A549 (cell line): ENCODE data around the gene BRCA2. TPM values are rescaled to one million over a fixed set of nuclear protein-coding genes. Genes with fewer than 3 reads are reported as not detected.

Experiments used
- ATAC-seq, 2 experiments: fragments of 200-7000 bp in 1 of 2; fragments of >200 bp in 1 of 2; cut with Nextera tagmentation in 1 of 2; cut with Tn5 transposase in 1 of 2; 3 replicates each; pipeline versions ENCODE4 v1.8.0 to v1.9.1; 2018 to 2020; ENCODE audit warnings: mild to moderate bottlenecking in 1 of 2, moderate library complexity in 1 of 2
- CTCF ChIA-PET: fragments of 300-600 bp; sonication (Branson Sonifier 250); formaldehyde crosslinking; extraction: SDS; loops from one replicate; lab custom pipeline; 2021; ENCODE audit warnings: antibody characterized with exemption, inconsistent platforms; lab: Yijun Ruan, JAX
- POLR2A ChIA-PET: fragments of 350-600 bp; formaldehyde crosslinking; extraction: SDS; loops from one replicate; lab custom pipeline; 2021; ENCODE audit warnings: antibody characterized with exemption, inconsistent platforms; lab: Yijun Ruan, JAX
- DNase-seq, 2 experiments: peaks; one replicate each; pipeline versions ENCODE4 v3.0.0 to v3.0.0-alpha.2; 2011 to 2016; ENCODE audit warnings: low read depth in 1 of 2, low spot score in 1 of 2
- FAIRE-seq: peaks from 2 replicates; lab custom pipeline; 2011; peaks lifted over from hg19 to GRCh38; lab: Jason Lieb, UNC
- H3K27ac ChIP-seq, 2 experiments: fragments of >200 bp; sonication (Bioruptor Twin); formaldehyde crosslinking; 3 replicates each; pipeline ENCODE4 v1.5.1; 2016 to 2017
- H3K4me1 ChIP-seq: fragments of >200 bp; sonication (Bioruptor Twin); formaldehyde crosslinking; 3 replicates; pipeline ENCODE4 v1.6.1; 2016
- H3K4me2 ChIP-seq: fragments of >200 bp; sonication (Bioruptor Twin); formaldehyde crosslinking; 3 replicates; pipeline ENCODE4 v1.6.1; 2016
- H3K4me3 ChIP-seq: fragments of >200 bp; sonication (Bioruptor Twin); formaldehyde crosslinking; 3 replicates; pipeline ENCODE4 v1.5.1; 2016
- H3K9me3 ChIP-seq: fragments of >200 bp; sonication (Bioruptor Twin); formaldehyde crosslinking; 3 replicates; pipeline ENCODE4 v1.6.1; 2016
- CBX8 ChIP-seq: fragments of 200-600 bp; sonication (generic); IDR thresholded peaks from 2 replicates; pipeline ENCODE4 v1.6.1; 2016
- CEBPB ChIP-seq, 2 experiments: fragments of >200 bp in 1 of 2; sonication (Bioruptor Twin) in 1 of 2; formaldehyde crosslinking in 1 of 2; IDR thresholded peaks; 2 replicates each; pipeline ENCODE4 v1.6.1; 2012 to 2016
- CHD2 ChIP-seq: fragments of 150-350 bp; IDR thresholded peaks from 2 replicates; pipeline ENCODE4 v1.6.1; 2014; ENCODE audit warnings: low read length; ENCODE audit not compliant: partially characterized antibody
- EP300 ChIP-seq, 2 experiments: fragments of >200 bp; sonication (Bioruptor Twin); formaldehyde crosslinking; IDR thresholded peaks; 2 replicates in 1 of 2; 3 replicates in 1 of 2; pipeline ENCODE4 v1.6.1; 2016 to 2017
- HDAC2 ChIP-seq: fragments of 200-600 bp; sonication (generic); IDR thresholded peaks from 2 replicates; pipeline ENCODE4 v1.6.1; 2016
- HEYL ChIP-seq: fragments of 250-450 bp; sonication (Bioruptor Pico); IDR thresholded peaks from 2 replicates; pipeline ENCODE4 v1.8.0; 2021; ENCODE audit warnings: mild to moderate bottlenecking, moderate library complexity
- HOXA7 ChIP-seq: fragments of 250-450 bp; sonication (Bioruptor Pico); IDR thresholded peaks from 2 replicates; pipeline ENCODE4 v1.5.0; 2020; ENCODE audit warnings: mild to moderate bottlenecking, moderate library complexity
- HOXB13 ChIP-seq: fragments of 250-450 bp; sonication (Bioruptor Pico); IDR thresholded peaks from 2 replicates; pipeline ENCODE4 v1.5.0; 2020; ENCODE audit warnings: low read depth, mild to moderate bottlenecking, moderate library complexity
- JUNB ChIP-seq: fragments of >200 bp; sonication (Bioruptor Twin); formaldehyde crosslinking; IDR thresholded peaks from 2 replicates; pipeline ENCODE4 v1.6.1; 2016
- KDM5A ChIP-seq: fragments of 200-600 bp; sonication (generic); IDR thresholded peaks from 2 replicates; pipeline ENCODE4 v1.6.1; 2016; ENCODE audit warnings: antibody characterized with exemption, mild to moderate bottlenecking
- MAFK ChIP-seq: fragments of 450-650 bp; IDR thresholded peaks from 2 replicates; pipeline ENCODE4 v1.6.1; 2014; ENCODE audit not compliant: partially characterized antibody
- MAZ ChIP-seq: fragments of 150-350 bp; IDR thresholded peaks from 2 replicates; pipeline ENCODE4 v1.6.1; 2014; ENCODE audit warnings: antibody characterized with exemption, low read depth, low read length, borderline replicate concordance
- NPAS2 ChIP-seq: fragments of 250-450 bp; sonication (Bioruptor Pico); IDR thresholded peaks from 2 replicates; pipeline ENCODE4 v1.8.0; 2022; ENCODE audit warnings: mild to moderate bottlenecking, moderate library complexity, borderline replicate concordance
- PBX3 ChIP-seq: IDR thresholded peaks from 2 replicates; pipeline ENCODE4 v1.6.1; 2012
- RAD21 ChIP-seq, 2 experiments: fragments of >200 bp in 1 of 2; sonication (Bioruptor Twin) in 1 of 2; formaldehyde crosslinking in 1 of 2; IDR thresholded peaks in 1 of 2; conservative IDR thresholded peaks in 1 of 2; 2 replicates in 1 of 2; 3 replicates in 1 of 2; pipeline ENCODE4 v1.6.1; 2012 to 2018; ENCODE audit warnings: inconsistent platforms in 1 of 2
- RNF2 ChIP-seq: fragments of 200-600 bp; sonication (generic); IDR thresholded peaks from 2 replicates; pipeline ENCODE4 v1.6.1; 2016; ENCODE audit warnings: low read depth, mild to moderate bottlenecking, antibody characterized with exemption, moderate library complexity, borderline replicate concordance
- TFCP2L1 ChIP-seq: fragments of 250-450 bp; sonication (Bioruptor Pico); IDR thresholded peaks from 2 replicates; pipeline ENCODE4 v1.5.0; 2021; ENCODE audit warnings: mild to moderate bottlenecking
- TP53 ChIP-seq: fragments of 250-450 bp; sonication (Bioruptor Pico); IDR thresholded peaks from 2 replicates; pipeline ENCODE4 v1.5.0; 2021; ENCODE audit warnings: mild to moderate bottlenecking, moderate library complexity
- ZNF302 ChIP-seq: fragments of 250-450 bp; sonication (Bioruptor Pico); IDR thresholded peaks from 2 replicates; pipeline ENCODE4 v1.9.0; 2021; ENCODE audit warnings: inconsistent platforms, mild to moderate bottlenecking, moderate library complexity
- WGBS: methylation state at CpG from one replicate; pipeline ENCODE4 v1.1.6; 2017; ENCODE audit errors: missing lambda C conversion rate; 5-methylcytosine and 5-hydroxymethylcytosine counted together
- polyA plus RNA-seq, 4 experiments: library from polyadenylated mRNA; depleted of rRNA in 3 of 4; stranded (reverse); fragments of >200 nt; fragmentation: RNase III in 1 of 4; extraction: RNeasy Plus Mini Kit Qiagen cat#74134 plus additional on column Dnase treatment in 1 of 4; gene quantifications; 2 replicates in 3 of 4; 3 replicates in 1 of 4; pipeline ENCODE4 v1.2.3, GENCODE V29; 2011 to 2017
- TF ChIP-seq, protein P1 (sequence below): fragments of >200 bp; sonication (Bioruptor Twin); formaldehyde crosslinking; IDR thresholded peaks from 3 replicates; pipeline ENCODE4 v1.6.1; 2016
- TF ChIP-seq, protein P2 (sequence below): fragments of 250-450 bp; sonication (Bioruptor Pico); IDR thresholded peaks from 2 replicates; pipeline ENCODE4 v1.5.0; 2021; ENCODE audit warnings: mild to moderate bottlenecking, moderate library complexity, borderline replicate concordance

The BRCA2 gene
- polyA plus RNA-seq, 2 of the 4 experiments (the other 2 are of a cell fraction): 2.6 to 4.6 TPM

DNA sequence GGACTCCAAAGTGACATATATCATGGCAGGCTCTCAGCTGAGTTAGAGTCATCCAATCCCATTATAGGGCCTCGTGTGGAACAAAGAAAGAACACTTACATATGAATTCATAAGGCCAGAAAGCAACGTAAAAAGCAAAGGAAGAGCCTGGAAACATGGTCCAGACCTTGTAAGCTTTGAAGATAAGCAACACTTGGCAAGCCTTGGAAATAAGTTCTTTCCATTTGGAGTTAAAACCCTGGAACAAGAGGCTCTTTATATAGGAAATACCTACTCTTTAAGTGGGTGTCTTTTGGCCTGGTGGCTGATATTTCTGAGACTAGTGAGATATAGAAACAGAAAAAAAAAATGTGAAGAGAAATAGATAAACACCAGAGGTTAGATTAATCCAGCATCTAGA, 49.6 kb upstream of the BRCA2 start:
- DNase-seq (no peak), FAIRE-seq (no peak), ATAC-seq (no peak)
- POLR2A ChIA-PET: no interaction called here
- TF ChIP-seq KDM5A (no peak), HOXA7 (CRISPR knock-in tag) (no peak), RNF2 (no peak), CBX8 (no peak), CEBPB (IDR thresholded peaks at IDR 0.05) (no peak), MAFK (no peak), TP53 (CRISPR knock-in tag) (no peak), TFCP2L1 (no peak), HEYL (CRISPR knock-in tag) (no peak), HOXB13 (CRISPR knock-in tag) (no peak), MAZ (no peak), JUNB (no peak), CHD2 (no peak), PBX3 (no peak), ZNF302 (CRISPR knock-in tag) (no peak), HDAC2 (no peak), EP300 (IDR thresholded peaks at IDR 0.05) (no peak), RAD21 (conservative IDR thresholded peaks at IDR 0.05 in 1 of 2, IDR thresholded peaks at IDR 0.05 in 1 of 2) (no peak)
- TF ChIP-seq, protein P1, sequence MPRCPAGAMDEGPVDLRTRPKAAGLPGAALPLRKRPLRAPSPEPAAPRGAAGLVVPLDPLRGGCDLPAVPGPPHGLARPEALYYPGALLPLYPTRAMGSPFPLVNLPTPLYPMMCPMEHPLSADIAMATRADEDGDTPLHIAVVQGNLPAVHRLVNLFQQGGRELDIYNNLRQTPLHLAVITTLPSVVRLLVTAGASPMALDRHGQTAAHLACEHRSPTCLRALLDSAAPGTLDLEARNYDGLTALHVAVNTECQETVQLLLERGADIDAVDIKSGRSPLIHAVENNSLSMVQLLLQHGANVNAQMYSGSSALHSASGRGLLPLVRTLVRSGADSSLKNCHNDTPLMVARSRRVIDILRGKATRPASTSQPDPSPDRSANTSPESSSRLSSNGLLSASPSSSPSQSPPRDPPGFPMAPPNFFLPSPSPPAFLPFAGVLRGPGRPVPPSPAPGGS: no peak
- TF ChIP-seq, protein P2, sequence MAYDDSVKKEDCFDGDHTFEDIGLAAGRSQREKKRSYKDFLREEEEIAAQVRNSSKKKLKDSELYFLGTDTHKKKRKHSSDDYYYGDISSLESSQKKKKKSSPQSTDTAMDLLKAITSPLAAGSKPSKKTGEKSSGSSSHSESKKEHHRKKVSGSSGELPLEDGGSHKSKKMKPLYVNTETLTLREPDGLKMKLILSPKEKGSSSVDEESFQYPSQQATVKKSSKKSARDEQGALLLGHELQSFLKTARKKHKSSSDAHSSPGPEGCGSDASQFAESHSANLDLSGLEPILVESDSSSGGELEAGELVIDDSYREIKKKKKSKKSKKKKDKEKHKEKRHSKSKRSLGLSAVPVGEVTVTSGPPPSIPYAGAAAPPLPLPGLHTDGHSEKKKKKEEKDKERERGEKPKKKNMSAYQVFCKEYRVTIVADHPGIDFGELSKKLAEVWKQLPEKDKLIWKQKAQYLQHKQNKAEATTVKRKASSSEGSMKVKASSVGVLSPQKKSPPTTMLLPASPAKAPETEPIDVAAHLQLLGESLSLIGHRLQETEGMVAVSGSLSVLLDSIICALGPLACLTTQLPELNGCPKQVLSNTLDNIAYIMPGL (CRISPR knock-in tag): no peak
- Histone ChIP-seq H3K27ac (no peak overlapping the region), H3K4me1 (no peaks in the 10 kb centered on the region), H3K9me3 (no peaks in the 10 kb centered on the region), H3K4me3 (no peak overlapping the region), H3K4me2 (no peak overlapping the region)
- CTCF ChIA-PET: interaction anchor here (1.8 kb wide), 1 partner anchor 11 kb away, joined by 6 read pairs; no protein-coding TSS in a partner anchor
- 4% methylated on average over 2 of the region's 2 CpGs for WGBS

DNA sequence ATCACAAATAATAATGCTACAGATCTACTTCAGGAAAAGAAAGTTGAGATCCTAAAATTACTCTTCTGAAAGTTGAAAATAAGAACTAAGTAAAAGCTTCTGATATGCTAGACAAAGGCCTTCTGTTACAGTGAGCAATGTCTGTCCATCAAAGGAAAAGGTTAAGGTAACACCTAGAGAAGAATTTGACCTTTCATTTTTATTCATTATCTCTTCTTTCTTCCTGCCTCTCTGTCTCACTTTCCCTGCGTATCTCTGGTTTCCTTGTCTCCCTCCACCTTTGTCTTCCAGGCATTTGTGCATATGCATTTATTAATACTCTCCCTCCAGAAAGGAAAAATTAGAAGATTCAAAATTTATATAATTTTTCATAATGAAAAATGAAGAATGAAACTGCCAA, 49.2 kb upstream of the BRCA2 start:
- CTCF ChIA-PET: interaction anchor here (1.8 kb wide), 1 partner anchor 12 kb away, joined by 6 read pairs; no protein-coding TSS in a partner anchor
- 65% methylated on average over 1 of the region's 1 CpG for WGBS
- TF ChIP-seq, protein P1: no peak
- TF ChIP-seq NPAS2 (CRISPR knock-in tag): no peak
- POLR2A ChIA-PET: no interaction called here
- H3K4me2 ChIP-seq: no peak overlapping the region
- ATAC-seq (no peak), FAIRE-seq (no peak), DNase-seq (no peak)
- no peaks in the 10 kb centered on the region for H3K4me1 ChIP-seq
- H3K9me3 ChIP-seq: no peaks in the 10 kb centered on the region
- no peak overlapping the region for H3K27ac ChIP-seq
- no peak overlapping the region for H3K4me3 ChIP-seq
